Endothelial cell (in vitro differentiated cells): ENCODE measurements around the gene EHD1. TPM values are rescaled to one million over a fixed set of nuclear protein-coding genes. Genes with fewer than 3 reads are reported as not detected.
A peak's percentile ranks its signal among the peaks of the same experiment; 100 is the strongest.

ENCODE experiments used
- DNase-seq: peaks from one replicate; pipeline ENCODE4 v3.0.0; 2021; ENCODE audit warnings: low spot score
- H3K27ac Mint-ChIP-seq: one replicate; pipeline ENCODE4 v1.8.0; 2021; ENCODE audit warnings: mixed read lengths, inconsistent platforms; ENCODE audit not compliant: unreplicated experiment
- H3K27me3 Mint-ChIP-seq: one replicate; pipeline ENCODE4 v1.8.0; 2021; ENCODE audit warnings: mild to moderate bottlenecking, moderate library complexity, mixed read lengths, inconsistent platforms; ENCODE audit not compliant: unreplicated experiment
- H3K36me3 Mint-ChIP-seq: one replicate; pipeline ENCODE4 v1.8.0; 2021; ENCODE audit warnings: mild to moderate bottlenecking, low read depth, mixed read lengths, inconsistent platforms; ENCODE audit not compliant: unreplicated experiment
- H3K4me1 Mint-ChIP-seq: one replicate; pipeline ENCODE4 v1.8.0; 2021; ENCODE audit warnings: mild to moderate bottlenecking, mixed read lengths, inconsistent platforms; ENCODE audit not compliant: unreplicated experiment
- H3K4me3 Mint-ChIP-seq: one replicate; pipeline ENCODE4 v1.8.0; 2021; ENCODE audit warnings: mild to moderate bottlenecking, mixed read lengths, inconsistent platforms; ENCODE audit not compliant: unreplicated experiment
- H3K9me3 Mint-ChIP-seq: one replicate; pipeline ENCODE4 v1.8.0; 2021; ENCODE audit warnings: mixed read lengths, inconsistent platforms; ENCODE audit not compliant: unreplicated experiment
- CTCF ChIP-seq: fragments of 200-600 bp; sonication (generic); IDR thresholded peaks from one replicate; pipeline ENCODE4 v1.5.0; 2021; ENCODE audit warnings: antibody characterized with exemption; ENCODE audit not compliant: unreplicated experiment
- total RNA-seq: library from RNA; stranded (reverse); fragmentation: NEBNext Ultra II Directional; extraction: Animal tissue kit (Norgen Biotek cat#: 25700); gene quantifications from one replicate; pipeline ENCODE4 v1.2.1, GENCODE V29; 2021; ENCODE audit not compliant: unreplicated experiment

The EHD1 gene
- total RNA-seq, 1 donor from 2014 or later: 84.0 TPM

DNA sequence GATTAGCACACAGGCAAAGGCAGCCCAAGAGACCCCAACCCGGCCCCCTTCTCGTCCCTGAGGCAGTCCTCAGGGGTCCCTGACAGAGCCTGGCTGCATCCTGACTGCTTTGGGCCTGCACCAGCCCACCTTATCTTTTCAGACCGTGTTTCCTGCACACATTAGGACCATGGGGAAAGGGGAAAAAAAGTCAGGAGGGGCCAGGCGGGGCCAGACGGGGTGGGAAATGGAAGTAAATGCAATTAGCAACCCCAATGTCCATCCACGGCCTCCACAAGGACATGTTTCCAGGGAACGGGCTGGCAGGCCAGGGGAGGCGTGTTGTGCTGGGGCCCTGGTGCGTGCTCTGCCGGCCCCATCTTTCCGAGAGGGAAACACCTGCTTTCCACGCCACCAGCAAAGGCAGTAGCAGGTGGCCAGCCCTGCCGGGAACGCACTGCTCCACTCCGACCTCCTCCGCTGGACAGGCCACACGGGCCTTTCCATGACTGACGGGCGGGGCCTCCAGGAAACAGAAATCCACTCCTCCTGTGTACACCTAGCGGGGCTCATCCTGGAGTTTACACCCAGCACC, 7.4 kb downstream of the EHD1 start:
- peaks cover 6% of the 10 kb centered on the region for H3K27me3 Mint-ChIP-seq
- no peak for DNase-seq
- H3K36me3 Mint-ChIP-seq: peaks cover 23% of the 10 kb centered on the region
- H3K9me3 Mint-ChIP-seq: no peaks in the 10 kb centered on the region
- H3K27ac Mint-ChIP-seq: no peak overlapping the region
- TF ChIP-seq CTCF: no peak
- no peak overlapping the region for H3K4me3 Mint-ChIP-seq
- peaks cover 11% of the 10 kb centered on the region for H3K4me1 Mint-ChIP-seq

GRCh38 chr11:64870176-64870892, 8.1 kb downstream of the EHD1 start:
- no peak overlapping the region for H3K4me3 Mint-ChIP-seq
- no peaks in the 10 kb centered on the region for H3K9me3 Mint-ChIP-seq
- H3K27me3 Mint-ChIP-seq: peaks cover 5% of the 10 kb centered on the region
- TF ChIP-seq CTCF: no peak
- no peak for DNase-seq
- peaks cover 11% of the 10 kb centered on the region for H3K4me1 Mint-ChIP-seq
- peak overlapping the region; percentile 42 for H3K27ac Mint-ChIP-seq
- peaks cover 24% of the 10 kb centered on the region for H3K36me3 Mint-ChIP-seq

DNA sequence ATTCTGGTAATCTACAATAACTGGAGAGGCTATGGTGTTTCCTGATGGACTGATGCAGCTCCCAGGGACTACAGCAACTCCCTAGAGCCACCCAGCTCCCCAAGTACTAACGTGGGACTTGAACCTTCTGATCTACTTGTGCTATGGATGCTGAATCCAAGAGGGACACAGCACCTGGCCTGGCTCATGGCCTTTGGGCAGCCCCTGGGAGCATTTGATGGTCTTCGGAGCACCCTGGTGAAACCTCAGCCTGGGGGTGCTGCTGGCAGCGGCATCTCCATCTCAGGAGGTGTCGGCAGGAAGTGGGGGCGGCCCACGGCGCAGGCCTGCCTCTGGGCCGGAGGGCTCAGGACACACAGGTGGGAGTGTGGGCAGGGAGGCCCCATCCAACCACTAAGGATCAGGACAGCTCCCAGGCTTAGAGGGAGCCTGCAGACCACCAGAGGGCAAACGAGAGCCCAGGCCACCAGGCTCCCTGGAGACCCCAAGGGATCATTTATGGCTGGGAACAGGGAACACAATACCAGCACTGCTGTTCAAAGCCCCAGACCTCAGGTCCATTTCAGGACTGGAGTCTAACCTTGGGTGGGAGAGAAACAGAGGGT, 8.7 kb downstream of the EHD1 start:
- no peak for DNase-seq
- Mint-ChIP-seq H3K27ac (no peak overlapping the region), H3K27me3 (peaks cover 5% of the 10 kb centered on the region), H3K9me3 (no peaks in the 10 kb centered on the region), H3K4me3 (no peak overlapping the region), H3K4me1 (peaks cover 11% of the 10 kb centered on the region), H3K36me3 (peaks cover 19% of the 10 kb centered on the region)
- no peak for TF ChIP-seq CTCF

GRCh38 chr11:64868904-64869570, 9.4 kb downstream of the EHD1 start:
- peaks cover 13% of the 10 kb centered on the region for H3K36me3 Mint-ChIP-seq
- peaks cover 11% of the 10 kb centered on the region for H3K4me1 Mint-ChIP-seq
- no peaks in the 10 kb centered on the region for H3K9me3 Mint-ChIP-seq
- H3K27ac Mint-ChIP-seq: no peak overlapping the region
- DNase-seq: no peak
- H3K27me3 Mint-ChIP-seq: peaks cover 2% of the 10 kb centered on the region
- no peak overlapping the region for H3K4me3 Mint-ChIP-seq
- no peak for TF ChIP-seq CTCF
